Measurements from ENCODE around the gene ABCC3. TPM values are rescaled to one million over a fixed set of nuclear protein-coding genes. Genes with fewer than 3 reads are reported as not detected.

ABCC3 gene
- total RNA-seq, 1 experiment from 2014 or later: 66.2 TPM

DNA sequence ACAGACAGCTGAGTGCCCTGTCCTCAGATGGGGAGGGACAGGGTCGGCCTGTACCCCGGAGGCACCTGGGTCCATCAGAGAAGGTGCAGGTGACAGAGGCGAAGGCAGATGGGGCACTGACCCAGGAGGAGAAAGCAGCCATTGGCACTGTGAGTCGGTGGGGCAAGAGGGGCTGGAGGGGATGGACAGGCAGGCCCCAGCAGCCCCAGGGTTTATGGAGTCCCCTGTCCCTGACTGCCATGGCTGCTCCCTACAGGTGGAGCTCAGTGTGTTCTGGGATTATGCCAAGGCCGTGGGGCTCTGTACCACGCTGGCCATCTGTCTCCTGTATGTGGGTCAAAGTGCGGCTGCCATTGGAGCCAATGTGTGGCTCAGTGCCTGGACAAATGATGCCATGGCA is 40.9 kb downstream of the ABCC3 start:
- POLR2A ChIA-PET: no interaction called here

More for the DNA sequence above, 40.9 kb downstream of the ABCC3 start:
- Histone ChIP-seq H3K36me3 (ENCODE audit: control insufficient read depth in 1 of 2, insufficient read depth in 2 of 2, low read length in 2 of 2) (no peaks in the 10 kb centered on the region), H3K4me3 (replicated peaks in 1 of 2; ENCODE audit: low read depth in 1 of 2, low read length in 2 of 2) (no peak overlapping the region), H3K27ac (ENCODE audit: low read depth, low read length) (no peak overlapping the region; the same call in 1 of the 2 replicates), H3K9me3 (ENCODE audit: control insufficient read depth in 1 of 2, insufficient read depth in 1 of 2, low read depth in 1 of 2, low read length in 2 of 2) (no peaks in the 10 kb centered on the region), H4K20me1 (ENCODE audit: insufficient read depth) (no peaks in the 10 kb centered on the region), H3K4me2 (ENCODE audit: low read length) (no peak overlapping the region), H3K9ac (ENCODE audit: low read length) (no peak overlapping the region), H3K27me3 (ENCODE audit: insufficient read depth, low read length) (no peaks in the 10 kb centered on the region), H2AFZ (ENCODE audit: low read depth, low read length, poor library complexity, severe bottlenecking) (no peak overlapping the region), H3K9me2 (ENCODE audit: insufficient read depth) (no peaks in the 10 kb centered on the region), H3K4me1 (ENCODE audit: control insufficient read depth in 1 of 2, insufficient read depth in 2 of 2, low read length in 2 of 2) (peaks cover 13 to 40% of the 10 kb centered on the region in 2 experiments), H3K79me2 (ENCODE audit: insufficient read depth, low read length) (no peaks in the 10 kb centered on the region)
- no peak for TF ChIP-seq ZFX (IDR thresholded peaks at IDR 0.05)
- TF ChIP-seq, protein P1, sequence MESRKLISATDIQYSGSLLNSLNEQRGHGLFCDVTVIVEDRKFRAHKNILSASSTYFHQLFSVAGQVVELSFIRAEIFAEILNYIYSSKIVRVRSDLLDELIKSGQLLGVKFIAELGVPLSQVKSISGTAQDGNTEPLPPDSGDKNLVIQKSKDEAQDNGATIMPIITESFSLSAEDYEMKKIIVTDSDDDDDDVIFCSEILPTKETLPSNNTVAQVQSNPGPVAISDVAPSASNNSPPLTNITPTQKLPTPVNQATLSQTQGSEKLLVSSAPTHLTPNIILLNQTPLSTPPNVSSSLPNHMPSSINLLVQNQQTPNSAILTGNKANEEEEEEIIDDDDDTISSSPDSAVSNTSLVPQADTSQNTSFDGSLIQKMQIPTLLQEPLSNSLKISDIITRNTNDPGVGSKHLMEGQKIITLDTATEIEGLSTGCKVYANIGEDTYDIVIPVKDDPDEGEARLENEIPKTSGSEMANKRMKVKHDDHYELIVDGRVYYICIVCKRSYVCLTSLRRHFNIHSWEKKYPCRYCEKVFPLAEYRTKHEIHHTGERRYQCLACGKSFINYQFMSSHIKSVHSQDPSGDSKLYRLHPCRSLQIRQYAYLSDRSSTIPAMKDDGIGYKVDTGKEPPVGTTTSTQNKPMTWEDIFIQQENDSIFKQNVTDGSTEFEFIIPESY (IDR thresholded peaks at IDR 0.05; ENCODE audit: extremely low read depth, insufficient replicate concordance, low read length): no peak
- TF ChIP-seq SRF (IDR thresholded peaks at IDR 0.05; ENCODE audit: low read depth): no peak
- TF ChIP-seq ZNF274 (IDR thresholded peaks at IDR 0.05; ENCODE audit: low read depth, low read length): no peak
- TF ChIP-seq SIN3A (IDR thresholded peaks at IDR 0.05; ENCODE audit: low read depth): no peak
- TF ChIP-seq, protein P2, sequence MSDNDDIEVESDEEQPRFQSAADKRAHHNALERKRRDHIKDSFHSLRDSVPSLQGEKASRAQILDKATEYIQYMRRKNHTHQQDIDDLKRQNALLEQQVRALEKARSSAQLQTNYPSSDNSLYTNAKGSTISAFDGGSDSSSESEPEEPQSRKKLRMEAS (IDR thresholded peaks at IDR 0.05): no peak
- TF ChIP-seq, protein P3, sequence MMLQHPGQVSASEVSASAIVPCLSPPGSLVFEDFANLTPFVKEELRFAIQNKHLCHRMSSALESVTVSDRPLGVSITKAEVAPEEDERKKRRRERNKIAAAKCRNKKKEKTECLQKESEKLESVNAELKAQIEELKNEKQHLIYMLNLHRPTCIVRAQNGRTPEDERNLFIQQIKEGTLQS (IDR thresholded peaks at IDR 0.05): no peak
- no peak for TF ChIP-seq YY1 (IDR thresholded peaks at IDR 0.05; ENCODE audit: extremely low read depth, insufficient replicate concordance, low read depth, low read length)
- TF ChIP-seq RAD21 (IDR thresholded peaks at IDR 0.05; ENCODE audit: low read depth): no peak
- no peak for TF ChIP-seq ELF1 (IDR thresholded peaks at IDR 0.05; ENCODE audit: borderline replicate concordance, low read depth)
- TF ChIP-seq, protein P4, sequence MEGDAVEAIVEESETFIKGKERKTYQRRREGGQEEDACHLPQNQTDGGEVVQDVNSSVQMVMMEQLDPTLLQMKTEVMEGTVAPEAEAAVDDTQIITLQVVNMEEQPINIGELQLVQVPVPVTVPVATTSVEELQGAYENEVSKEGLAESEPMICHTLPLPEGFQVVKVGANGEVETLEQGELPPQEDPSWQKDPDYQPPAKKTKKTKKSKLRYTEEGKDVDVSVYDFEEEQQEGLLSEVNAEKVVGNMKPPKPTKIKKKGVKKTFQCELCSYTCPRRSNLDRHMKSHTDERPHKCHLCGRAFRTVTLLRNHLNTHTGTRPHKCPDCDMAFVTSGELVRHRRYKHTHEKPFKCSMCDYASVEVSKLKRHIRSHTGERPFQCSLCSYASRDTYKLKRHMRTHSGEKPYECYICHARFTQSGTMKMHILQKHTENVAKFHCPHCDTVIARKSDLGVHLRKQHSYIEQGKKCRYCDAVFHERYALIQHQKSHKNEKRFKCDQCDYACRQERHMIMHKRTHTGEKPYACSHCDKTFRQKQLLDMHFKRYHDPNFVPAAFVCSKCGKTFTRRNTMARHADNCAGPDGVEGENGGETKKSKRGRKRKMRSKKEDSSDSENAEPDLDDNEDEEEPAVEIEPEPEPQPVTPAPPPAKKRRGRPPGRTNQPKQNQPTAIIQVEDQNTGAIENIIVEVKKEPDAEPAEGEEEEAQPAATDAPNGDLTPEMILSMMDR (IDR thresholded peaks at IDR 0.05 in 2 of 3, conservative IDR thresholded peaks at IDR 0.05 in 1 of 3; ENCODE audit: borderline replicate concordance in 1 of 3, insufficient read depth in 1 of 3, low read depth in 2 of 3, low read length in 2 of 3): no peak
- no peak for TF ChIP-seq TCF7L2 (IDR thresholded peaks at IDR 0.05; ENCODE audit: borderline replicate concordance, extremely low read depth, insufficient read depth, insufficient read length)
- TF ChIP-seq POLR2AphosphoS5 (IDR thresholded peaks at IDR 0.05; ENCODE audit: low read depth, low read length): no peak
- TF ChIP-seq POLR2A (IDR thresholded peaks at IDR 0.05; ENCODE audit: borderline replicate concordance, extremely low read depth, insufficient read depth, insufficient read length): no peak
- TF ChIP-seq EZH2 (IDR thresholded peaks at IDR 0.05): no peak
- TF ChIP-seq SP1 (IDR thresholded peaks at IDR 0.05; ENCODE audit: low read depth): no peak
- TF ChIP-seq CBX3 (IDR thresholded peaks at IDR 0.05; ENCODE audit: low read depth): no peak
- ChIA-PET RAD21 (ENCODE audit: low non-redundant PET in 1 of 2, low total read pairs in 2 of 2, uncharacterized antibody in 2 of 2, unreplicated experiment in 2 of 2) (no interaction called here), CTCF (no interaction called here)
- DNase-seq (ENCODE audit: low read depth, low spot score) (no peak), ATAC-seq (no peak)
- no TSS peak for BruUV-seq (replicated peaks)
- intact Hi-C loops (cut with micrococcal nuclease): no loop called here
